Inflammatory macrophage treated with lipopolysaccharide for 1 hour (primary cell): Measurements from ENCODE around the gene LILRA6.
"Not testable (repeated sequence)": the region's sequence is repeated elsewhere in the genome, so short reads cannot be mapped to it uniquely, and the experiment has no call there.

ENCODE experiments used
- DNase-seq, 2 donors: peaks; one replicate each; pipeline ENCODE4 v3.0.0-alpha.2; 2020 to 2022

Gene LILRA6

DNA sequence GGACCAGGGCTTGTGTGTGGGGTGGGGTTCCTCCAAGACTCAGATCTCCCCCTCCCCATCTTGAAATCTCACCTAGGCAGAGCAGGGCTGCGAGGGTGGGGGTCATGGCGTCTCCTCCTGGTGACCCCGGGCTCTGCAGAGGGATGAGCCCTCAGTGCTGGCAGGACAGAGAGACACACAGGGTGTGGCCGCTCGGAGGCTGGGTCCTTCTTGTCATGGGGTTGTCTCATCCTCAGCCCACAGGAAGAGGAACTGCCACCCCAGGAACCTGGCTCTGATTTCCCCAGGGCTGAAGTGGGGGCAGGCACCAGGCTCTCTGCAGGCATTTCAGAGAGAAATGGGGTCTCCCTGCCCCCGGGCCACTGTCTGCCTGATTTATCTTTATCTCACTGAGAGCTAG lies at the start of gene LILRA6:
Gene LILRA6 (minus strand): TSS at position 145 of the 400 bp plus-strand sequence.
- peak in 1 of 2 donors; percentile 49 for DNase-seq

DNA sequence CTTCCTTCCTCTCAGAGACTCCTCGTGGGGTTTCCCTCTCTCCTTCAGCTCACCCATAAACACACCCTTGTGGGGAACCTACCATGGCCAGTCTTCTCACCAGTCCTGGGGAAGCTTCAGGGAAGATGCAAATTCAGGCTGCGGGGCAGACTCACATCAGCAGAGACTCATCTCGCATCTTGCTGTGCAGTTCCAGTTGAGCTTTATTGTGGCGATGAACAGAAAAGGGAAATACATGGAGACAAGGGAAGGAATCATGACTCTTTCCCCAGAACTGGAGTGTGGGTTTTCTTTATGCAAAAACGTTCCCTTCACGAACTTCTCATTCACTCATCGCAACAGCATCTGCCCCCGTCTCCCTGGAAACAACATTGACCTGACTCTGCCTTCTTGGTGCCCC lies 46.6 kb upstream of the LILRA6 start:
- DNase-seq, result peak; percentile 73 to 77

DNA sequence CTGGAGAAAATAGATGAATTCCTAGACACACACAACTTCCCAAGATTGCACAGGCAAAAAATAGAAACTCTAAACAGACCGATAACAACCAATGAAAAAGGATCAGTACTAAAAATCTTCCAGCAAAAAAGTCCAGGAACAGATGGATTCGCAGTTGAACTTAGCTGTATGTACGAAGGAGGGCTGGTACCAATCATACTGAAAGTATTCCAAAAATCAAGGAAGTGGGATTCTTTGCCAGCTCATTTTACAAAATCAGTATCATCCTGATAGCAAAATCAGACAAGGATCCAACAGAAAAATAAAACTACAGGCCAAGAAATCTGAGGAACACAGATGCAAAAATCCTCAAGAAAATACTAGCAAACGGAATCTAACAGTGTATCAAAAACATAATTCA lies 44.9 kb upstream of the LILRA6 start:
- no peak for DNase-seq

DNA sequence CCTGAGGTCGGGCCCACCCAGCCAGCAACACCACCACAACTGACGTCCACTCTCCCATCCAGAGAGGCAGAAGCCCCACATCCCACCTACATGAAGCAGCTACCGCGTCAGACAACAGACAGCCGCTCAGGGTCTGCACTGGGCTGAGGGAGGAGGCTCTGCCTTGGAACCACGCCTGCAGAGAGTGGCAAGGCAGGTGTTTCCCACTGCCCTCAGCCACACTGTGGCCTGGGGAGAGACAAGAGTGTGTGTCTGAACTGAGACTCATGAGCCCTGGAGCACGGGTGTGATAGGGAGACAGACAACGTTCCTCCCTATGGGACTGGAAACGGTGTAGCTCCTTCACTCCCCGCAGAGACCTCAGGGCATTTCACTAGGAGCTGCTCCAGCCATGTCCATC lies 43.7 kb upstream of the LILRA6 start:
- DNase-seq, result not testable (repeated sequence)

DNA sequence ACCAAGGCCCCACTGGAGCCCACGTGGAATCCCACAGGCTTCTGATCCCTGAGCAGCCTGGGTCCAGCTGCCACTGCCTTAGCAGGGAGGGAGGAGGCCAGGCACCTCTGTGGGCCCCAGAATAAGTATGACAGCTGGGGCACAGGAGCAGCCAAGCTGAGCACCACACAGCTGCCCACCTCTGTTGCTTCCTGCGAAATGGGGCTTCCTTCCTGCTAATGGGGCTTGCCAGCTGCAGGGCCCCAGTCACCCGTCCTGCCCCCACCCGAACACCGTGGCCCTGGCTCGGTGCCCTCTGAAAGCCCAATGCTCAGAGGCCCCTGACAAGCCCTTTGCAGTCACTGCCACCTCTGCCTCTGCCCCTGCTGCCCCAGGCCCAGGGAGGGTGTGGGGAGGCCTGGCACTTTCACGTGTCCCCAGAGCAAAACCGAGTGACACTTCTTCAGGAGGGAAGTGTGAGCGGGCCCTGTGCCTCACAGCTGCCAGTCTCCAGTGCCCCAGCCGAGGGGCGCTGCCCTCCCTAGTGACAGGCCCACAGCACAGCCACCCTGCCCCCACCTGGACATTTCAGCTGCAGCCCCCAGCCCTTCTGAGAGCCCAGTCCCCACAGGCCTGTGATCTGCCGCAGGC lies 43.0 kb upstream of the LILRA6 start:
- not testable (repeated sequence) for DNase-seq

DNA sequence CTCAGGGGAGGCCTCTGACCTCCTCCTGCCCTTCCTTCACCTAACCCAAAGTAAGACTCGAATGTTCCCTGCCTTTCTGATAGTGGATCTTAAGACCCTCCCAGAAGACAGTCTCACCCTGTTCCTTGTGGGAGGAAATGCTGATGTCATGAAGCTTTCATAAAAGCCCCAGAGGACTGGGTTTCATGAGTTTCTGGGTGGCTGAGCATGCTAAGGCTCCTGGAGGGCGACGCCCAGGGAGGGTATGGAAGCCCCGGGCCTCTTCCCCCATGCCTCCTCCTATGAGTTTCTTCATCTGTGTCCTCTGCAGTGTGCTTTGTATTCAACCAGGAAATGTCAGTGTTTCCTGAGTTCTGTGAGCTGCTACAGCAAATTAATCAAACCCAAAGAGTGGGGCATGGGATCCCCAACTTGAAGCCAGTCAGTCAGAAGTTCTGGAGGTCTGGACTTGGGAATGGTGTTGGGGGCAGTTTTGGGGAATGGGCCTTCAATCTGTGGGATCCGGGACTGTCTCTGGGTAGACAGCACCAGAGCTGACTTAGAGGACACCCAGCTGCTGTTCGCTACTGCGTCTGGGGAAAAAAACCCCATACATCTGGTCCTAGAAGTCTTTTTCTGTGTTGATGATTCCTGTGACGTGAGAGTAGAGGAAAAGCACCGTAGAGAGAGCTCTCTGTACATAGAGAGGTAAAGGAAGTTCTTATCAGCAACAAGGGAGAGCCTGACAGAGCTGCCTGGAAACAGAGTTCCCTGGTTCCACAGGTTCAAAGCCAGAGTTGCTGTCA lies 40.3 kb upstream of the LILRA6 start:
- DNase-seq, result peak; percentile 66

DNA sequence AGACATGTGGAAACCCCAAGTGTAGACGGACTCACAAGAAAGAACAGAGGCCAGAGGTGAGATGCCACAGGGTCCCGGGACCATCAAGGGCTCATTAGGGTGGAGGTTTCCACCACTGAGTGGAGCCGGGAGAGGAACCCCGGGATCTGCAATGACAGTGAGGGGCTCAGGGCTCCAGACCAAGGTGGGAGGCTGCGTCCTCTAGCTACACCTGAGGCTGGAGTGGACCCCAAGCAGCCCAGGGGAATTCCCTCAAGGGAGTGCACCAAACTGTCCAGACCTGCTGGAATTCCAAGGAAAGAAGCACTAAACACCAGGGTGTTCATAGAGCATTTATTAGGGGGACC lies 39.1 kb upstream of the LILRA6 start:
- DNase-seq, result not testable (repeated sequence)

DNA sequence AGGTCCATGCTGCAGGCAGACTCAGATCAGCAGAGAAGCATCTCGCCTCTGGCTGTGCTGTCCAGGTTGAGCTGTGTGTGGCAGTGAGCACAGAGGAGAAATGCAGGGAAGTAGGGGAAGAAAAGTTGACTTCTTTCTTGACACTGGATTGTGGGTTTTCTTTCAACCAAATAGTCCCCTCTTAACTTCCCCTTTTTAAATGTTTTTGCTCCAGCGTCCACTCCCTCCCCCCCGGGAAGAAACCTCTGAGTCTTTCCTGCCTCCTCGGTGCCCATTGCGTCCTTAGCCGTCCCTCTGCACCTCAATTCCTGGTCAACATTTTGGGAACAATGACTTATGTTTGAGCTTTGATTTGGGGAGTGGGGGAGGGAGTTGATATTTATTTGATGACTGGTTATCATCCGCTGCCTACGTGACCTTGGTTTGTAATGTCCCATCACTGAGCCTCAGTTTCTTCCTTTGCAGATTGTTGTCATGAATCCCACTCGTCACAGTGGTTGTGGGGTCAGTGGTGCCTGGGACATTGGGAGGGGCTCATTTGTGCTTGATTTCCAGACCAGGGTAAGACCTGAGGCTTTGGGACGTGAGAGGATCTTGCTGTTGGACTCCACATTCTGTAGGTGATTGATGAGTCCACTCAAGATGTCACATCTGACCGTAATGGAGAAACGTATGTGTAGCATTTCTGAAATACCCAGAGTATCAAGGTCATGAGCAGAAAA lies 38.6 kb upstream of the LILRA6 start, which contains the start of gene LILRB2:
Gene LILRB2 (minus strand): TSS at position 104 of the 722 bp plus-strand sequence. CDS start 614 bp downstream, outside the sequence.
- peak; percentile 59 to 69 for DNase-seq

DNA sequence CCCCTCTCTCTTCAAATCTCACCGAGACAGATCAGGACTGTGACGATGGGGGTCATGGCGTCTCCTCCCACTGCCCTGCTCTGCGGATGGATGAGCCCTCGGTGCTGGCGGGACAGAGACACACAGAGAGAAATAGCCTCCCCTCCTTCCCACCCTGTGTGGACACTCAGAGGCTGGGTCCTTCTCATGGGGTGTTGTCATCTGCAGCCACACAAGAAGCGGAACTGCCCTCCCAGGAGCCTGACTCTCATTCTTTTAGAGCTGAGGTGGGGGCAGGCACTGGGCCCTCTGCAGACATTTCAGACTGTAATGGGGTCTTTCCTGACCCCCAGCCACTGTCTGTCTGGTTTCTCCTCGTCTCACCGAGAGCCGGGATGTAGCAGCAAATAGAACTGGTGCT lies 37.9 kb upstream of the LILRA6 start:
- DNase-seq, result peak; percentile 65 to 73

DNA sequence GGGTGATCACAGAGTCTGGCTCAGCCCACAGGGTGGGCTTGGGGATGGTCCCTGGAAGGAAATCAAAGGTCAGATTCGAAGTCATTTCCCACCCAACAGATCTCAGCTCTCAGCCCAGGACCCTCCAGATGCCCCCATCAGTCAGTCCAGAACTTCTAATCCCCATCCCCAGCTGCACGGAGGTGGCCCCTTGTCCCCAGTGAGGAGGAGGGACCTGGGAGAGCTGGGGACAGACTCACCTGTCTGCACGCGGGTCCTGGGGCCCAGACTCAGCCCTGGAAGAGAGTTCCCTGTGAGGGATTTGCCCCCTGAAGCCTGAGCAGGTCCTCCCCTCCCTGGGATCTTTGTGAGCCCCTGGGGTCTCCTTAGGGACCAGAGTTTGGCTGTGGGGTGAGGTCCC lies 37.4 kb upstream of the LILRA6 start:
- DNase-seq, result not testable (repeated sequence)

DNA sequence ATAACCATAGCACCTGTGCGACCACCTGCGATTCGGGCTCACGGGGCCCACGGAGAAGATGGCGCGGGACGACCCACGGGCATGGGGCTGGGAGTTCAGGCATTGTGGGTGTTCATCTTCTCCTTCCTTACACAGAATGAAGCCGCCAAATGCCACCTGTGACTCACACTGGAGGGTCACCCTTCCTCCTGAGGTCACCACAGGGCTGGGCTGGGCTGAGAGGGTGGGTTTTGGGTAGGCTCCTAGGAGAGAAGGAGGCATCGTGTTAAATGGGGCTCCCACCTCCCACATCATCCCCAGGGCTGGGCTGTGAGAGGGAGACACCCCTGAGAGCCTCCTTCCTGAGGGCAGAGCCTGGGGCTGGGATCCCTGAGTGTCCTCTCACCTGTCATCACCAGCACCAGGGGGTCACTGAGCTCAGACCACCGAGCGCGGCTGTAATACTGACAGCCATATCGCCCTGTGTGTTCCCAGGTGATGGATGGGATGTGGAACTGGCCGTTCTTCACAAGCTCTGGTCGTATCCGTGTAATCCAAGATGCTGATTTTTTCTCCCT lies 36.9 kb upstream of the LILRA6 start:
- DNase-seq, result no peak

DNA sequence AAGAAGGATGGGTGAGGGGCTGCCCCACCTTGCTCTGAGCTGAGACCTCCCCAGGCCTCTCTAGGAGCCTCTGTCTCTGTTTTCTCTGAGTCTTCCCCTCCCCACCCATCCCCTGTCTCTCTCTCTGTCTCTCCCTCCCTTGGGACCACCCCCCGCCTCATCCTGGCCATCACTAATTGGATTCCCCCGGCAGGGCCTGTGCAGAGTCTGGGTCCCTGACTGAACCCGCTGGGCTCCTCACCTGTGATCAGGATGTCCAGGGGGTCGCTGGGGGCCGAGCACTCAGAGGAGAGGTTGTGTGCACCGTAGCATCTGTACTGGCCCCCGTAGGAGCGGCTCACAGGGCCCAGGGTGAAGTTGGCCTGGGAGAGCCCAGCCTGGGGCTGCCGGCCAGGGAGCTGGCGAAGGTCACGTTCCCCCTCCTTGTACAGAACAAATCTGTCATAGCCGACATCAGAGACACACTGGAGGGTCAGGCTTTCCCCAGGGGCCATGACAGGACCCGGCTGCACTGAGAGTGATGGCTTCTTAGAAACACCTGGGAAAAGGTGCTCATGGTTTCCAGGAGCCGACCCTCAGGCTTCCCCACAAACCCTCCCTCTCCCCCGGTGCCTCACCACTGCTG lies 36.1 kb upstream of the LILRA6 start:
- not testable (repeated sequence) for DNase-seq

DNA sequence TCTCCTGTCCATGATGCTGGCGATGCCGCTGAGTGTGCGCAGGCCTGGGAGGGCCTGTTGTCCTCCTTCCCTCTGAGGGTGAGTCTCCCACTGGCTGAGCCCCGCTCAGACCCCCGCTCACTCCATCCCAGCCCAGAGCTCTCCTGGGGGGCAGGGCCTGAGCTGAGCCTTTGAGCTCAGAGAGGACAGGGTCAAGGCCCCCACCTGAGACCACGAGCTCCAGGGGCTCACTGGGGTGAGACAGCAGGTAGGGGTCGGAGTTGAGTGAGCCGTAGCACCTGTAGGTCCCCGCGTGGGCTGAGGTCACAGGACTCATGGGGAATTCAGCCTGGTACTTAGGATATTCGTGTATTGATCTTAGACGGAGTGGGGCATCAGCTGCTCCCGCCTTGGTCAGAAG lies 35.5 kb upstream of the LILRA6 start:
- DNase-seq, result not testable (repeated sequence)

DNA sequence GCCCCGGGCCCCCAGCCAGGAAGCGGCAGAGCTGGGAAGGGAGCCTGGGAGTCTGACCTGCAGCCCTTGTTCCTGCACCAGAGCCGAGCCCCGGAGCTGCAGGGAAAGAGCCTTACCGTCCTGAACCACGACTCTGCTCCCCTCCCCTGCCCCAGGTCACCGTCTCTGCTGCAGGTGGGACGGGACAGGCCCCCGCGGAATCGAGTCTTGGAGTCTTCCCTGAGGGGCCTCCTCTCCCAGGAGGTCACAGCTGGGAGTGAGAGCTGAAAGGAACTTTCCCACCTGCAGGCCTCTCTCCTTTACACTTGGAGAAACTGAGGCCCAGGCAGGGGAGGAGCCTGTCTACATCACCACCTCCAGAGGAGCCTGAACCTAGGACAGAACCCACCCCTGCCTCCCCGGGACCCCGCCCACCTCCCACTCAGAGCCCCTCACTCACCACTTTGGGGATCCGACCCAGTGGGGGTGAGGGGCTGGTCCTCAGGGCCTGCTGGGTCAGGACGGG lies 34.6 kb upstream of the LILRA6 start:
- not testable (repeated sequence) for DNase-seq

DNA sequence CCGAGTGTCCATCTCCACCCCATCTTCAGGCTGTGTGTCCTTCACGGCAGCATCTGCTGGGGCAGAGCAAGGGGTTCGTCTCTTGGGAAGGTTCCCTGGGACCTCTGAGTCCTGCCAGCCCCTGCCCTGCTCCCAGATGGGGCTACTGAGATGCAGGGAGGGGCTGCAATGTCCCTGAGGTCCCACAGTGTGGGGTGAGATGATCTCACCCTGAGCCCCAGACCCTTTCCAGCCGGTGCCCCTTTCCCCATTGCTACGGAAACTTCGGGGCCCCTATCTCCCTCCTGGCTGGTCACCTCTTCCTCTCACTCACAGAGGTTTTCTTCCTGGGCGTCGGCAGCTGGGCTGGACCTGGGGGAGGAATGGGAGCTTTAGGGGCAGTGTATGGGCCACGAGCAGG lies 33.4 kb upstream of the LILRA6 start:
- DNase-seq, result no peak

DNA sequence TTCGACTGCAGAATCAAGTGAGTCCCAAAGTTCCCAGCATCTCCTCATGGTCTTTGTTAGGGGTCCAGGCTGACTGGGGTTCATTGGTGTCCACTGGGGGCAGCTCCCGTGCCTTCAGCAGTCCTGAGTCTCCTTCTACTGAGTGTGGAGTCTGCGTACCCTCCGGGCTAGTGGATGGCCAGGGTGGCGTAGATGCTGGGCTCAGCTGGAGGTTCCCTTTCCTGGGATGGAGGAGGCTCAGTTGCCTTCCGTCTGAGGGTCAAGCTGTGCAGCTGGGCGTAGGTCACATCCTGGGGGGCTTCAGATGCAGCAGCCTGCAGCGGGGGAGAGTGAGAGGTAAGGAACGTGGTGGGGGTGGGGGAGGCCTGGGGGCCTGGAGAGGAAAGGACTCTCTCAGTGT lies 31.9 kb upstream of the LILRA6 start:
- not testable (repeated sequence) for DNase-seq

DNA sequence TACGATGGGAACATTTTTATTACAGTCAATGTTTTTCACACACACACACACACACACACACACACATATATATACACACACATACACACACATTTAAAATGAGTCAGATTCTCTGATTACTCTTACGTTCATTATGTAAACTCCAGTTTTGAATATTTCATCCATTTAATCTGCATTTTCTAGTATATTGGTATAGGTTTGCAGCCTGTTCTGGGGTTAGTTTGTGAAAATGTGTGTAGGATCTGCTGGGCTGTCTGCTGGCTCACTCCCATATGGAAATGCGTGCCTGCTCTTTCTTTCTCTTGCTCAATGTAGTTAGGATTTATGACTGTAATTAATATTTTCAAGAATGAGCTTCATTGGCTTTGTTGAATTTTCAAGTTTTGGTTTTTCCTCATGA lies 31.2 kb upstream of the LILRA6 start:
- DNase-seq, result no peak

DNA sequence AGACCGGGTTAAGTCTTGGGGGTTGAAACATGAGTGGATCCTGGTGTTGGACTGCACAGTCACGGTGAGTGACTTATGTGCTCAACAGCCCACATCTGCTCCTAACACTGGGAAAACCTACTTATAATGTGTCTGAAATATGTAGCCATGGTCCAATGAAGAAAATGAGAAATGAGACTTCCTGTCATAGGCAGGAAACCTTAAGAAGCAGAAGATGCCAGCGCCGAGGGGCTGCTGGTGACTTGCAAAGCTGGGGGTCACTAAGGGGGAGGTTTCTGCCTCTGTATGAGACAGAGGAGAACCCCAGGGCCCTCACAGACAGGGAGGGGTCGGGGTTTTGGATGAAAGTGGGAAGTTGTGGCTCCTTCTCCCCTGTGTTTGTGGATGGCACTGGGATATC lies 29.6 kb upstream of the LILRA6 start:
- peak; percentile 50 to 54 for DNase-seq

DNA sequence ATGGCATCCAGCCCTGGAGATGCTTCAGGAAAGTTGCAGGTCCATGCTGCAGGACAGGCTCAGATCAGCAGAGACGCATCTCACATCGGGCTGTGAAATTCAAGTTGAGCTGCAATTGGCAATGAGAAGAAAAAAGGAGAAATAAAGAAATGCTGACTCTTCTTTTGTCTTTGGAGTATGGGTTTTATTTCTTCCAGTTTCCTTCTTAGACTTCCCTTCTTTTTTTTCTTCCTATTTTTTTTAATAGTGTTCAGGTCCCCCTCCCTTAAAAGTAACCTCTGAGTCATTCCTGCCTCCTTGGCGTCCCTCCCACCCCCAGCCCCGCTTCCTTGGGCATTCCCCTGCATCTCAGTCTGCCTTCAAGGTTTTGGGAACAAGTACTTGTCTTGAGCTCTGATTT lies 29.0 kb upstream of the LILRA6 start:
- peak; percentile 82 to 89 for DNase-seq

DNA sequence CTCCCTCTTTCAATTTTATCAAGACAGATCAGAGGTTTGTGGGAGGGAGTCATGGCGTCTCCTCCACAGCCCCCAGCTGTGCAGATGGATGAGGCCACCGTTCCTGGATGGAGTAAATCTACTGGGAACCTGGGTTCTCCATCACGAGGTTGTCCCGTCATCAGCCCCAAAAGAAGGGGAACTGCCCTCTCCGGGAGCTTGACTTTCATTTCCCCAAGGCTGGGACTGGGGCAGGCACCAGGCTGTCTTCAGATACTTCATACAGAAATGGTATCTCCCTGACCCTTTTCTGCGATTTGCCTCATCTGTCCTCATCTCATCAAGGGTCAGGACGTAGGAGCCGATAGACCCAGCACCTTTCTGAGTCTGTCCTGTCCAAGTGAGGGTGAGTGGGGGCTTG lies 28.5 kb upstream of the LILRA6 start:
- DNase-seq, result peak; percentile 93 to 94

DNA sequence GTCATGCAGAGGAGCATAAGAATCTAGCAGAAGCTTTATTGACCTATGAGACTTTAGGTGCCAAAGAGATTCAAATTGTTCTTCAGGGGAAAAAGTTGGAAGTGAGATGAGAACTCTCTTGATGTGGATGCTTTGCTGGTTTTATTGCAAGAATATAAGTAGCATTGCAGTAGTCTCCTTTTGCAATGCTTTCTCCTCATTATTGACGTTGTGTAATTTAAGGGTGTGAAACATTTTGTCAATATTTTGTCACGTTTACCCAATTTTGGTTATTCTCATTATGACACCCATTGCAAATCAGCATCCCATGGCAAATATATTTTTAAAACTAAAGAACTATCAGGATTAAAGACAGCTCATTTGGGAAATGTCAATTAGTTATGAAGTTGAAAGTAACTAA lies 26.3 kb upstream of the LILRA6 start:
- DNase-seq, result peak; percentile 74 to 84

DNA sequence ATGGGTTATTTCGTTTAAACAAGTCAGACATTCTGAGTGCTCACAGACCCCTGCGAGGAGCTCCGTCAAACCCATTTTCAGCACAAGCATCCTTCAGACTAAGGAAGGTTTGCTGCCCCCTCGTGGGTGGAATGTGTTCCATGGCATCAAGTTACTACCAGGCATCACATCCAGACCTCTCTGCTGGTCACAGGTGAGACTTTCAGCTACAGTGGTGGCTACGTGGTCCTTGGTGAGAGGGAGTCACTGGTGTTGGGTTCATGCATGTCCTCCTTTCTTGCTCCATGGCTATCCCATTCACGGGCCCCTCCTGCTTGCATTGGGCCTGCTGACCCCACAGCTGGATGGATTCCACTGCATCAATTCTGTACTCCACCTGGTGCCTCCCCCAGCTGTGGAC lies 23.5 kb upstream of the LILRA6 start:
- peak in 1 of 2 donors; percentile 90 for DNase-seq

DNA sequence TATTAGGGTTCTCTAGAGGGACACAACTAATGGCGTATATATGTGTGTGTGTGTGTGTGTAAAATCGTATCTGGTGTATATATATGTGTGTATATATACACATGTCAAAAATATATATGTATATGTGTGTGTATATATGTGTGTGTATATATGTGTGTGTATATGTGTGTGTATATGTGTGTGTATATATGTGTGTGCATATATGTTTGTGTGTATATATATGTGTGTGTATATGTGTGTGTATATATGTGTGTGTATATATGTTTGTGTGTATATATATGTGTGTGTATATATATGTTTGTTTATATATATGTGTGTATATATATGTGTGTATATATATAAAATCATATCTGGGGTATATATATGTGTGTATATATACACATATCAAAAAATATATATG lies 19.9 kb upstream of the LILRA6 start:
- DNase-seq, result no peak
